Brain microvascular endothelial cell (primary cell): ENCODE results near the gene HRNR.

Experiments used
- DNase-seq: peaks from one replicate; pipeline ENCODE4 v3.0.0-alpha.2; 2020
- H3K27ac ChIP-seq: fragments of 250-450 bp; sonication (Bioruptor Pico); 2 replicates; pipeline ENCODE4 v1.5.1; 2020; ENCODE audit warnings: mild to moderate bottlenecking, moderate library complexity
- H3K27me3 ChIP-seq: fragments of 250-450 bp; sonication (Bioruptor Pico); replicated peaks from 2 replicates; pipeline ENCODE4 v1.5.1; 2020; ENCODE audit warnings: mild to moderate bottlenecking
- H3K36me3 ChIP-seq: fragments of 250-450 bp; sonication (Bioruptor Pico); replicated peaks from 2 replicates; pipeline ENCODE4 v1.5.1; 2020; ENCODE audit warnings: mild to moderate bottlenecking
- H3K4me3 ChIP-seq: 2 replicates; pipeline ENCODE4 v1.5.1; 2011; ENCODE audit warnings: low read depth, mild to moderate bottlenecking, control low read depth, low read length, moderate library complexity
- CTCF ChIP-seq: IDR thresholded peaks from 2 replicates; pipeline ENCODE4 v1.5.1; 2011; ENCODE audit warnings: low read depth, mild to moderate bottlenecking, moderate library complexity, low read length, control low read depth, inconsistent platforms; ENCODE audit errors: missing control alignments
- in situ Hi-C: cut with HindIII; loops from 2 replicates; pipeline ENCODE4 v1.10.0; 2017; ENCODE audit warnings: low sequenced_read_pairs, low pct_ligation_motif_present

Gene HRNR

GRCh38 chr1:152182944-152183361 lies 41.0 kb downstream of the HRNR start:
- peak overlapping the region; percentile 91 for H3K27ac ChIP-seq
- in situ Hi-C loops = no loop called here

GRCh38 chr1:152182431-152182830 lies 41.6 kb downstream of the HRNR start:
- in situ Hi-C loops = no loop called here
- Histone ChIP-seq H3K27me3 (no peaks in the 10 kb centered on the region), H3K4me3 (no peak overlapping the region), H3K36me3 (no peaks in the 10 kb centered on the region), H3K27ac (peak overlapping the region; percentile 91)
- peak; percentile 58 for DNase-seq
- TF ChIP-seq CTCF = peak; percentile 67

More at GRCh38 chr1:152182944-152183361, 41.0 kb downstream of the HRNR start:
- no peak for TF ChIP-seq CTCF
- Histone ChIP-seq H3K4me3 (no peak overlapping the region), H3K27me3 (no peaks in the 10 kb centered on the region), H3K36me3 (no peaks in the 10 kb centered on the region)
- DNase-seq = peak; percentile 96

- Histone ChIP-seq H3K27ac (no peak overlapping the region), H3K27me3 (no peaks in the 10 kb centered on the region), H3K36me3 (no peaks in the 10 kb centered on the region), H3K4me3 (no peak overlapping the region)
- no peak for DNase-seq
- in situ Hi-C loops = no loop called here
- TF ChIP-seq CTCF = no peak
Observed at GRCh38 chr1:152179566-152179965, 44.4 kb downstream of the HRNR start.

- TF ChIP-seq CTCF = no peak
- Histone ChIP-seq H3K27me3 (no peaks in the 10 kb centered on the region), H3K27ac (no peak overlapping the region), H3K36me3 (no peaks in the 10 kb centered on the region), H3K4me3 (no peak overlapping the region)
- in situ Hi-C loops = no loop called here
- no peak for DNase-seq
Observed at GRCh38 chr1:152170287-152170905, 53.6 kb downstream of the HRNR start.

- no peak for TF ChIP-seq CTCF
- DNase-seq = no peak
- Histone ChIP-seq H3K36me3 (no peaks in the 10 kb centered on the region), H3K4me3 (no peak overlapping the region), H3K27ac (no peak overlapping the region), H3K27me3 (no peaks in the 10 kb centered on the region)
- in situ Hi-C loops = no loop called here
Observed at GRCh38 chr1:152169366-152170025, 54.5 kb downstream of the HRNR start.
